ENCODE data around the gene GABRB3.

GRCh38 chr15:26690778-26691177 is 82.1 kb downstream of the GABRB3 start:
- TF ChIP-seq CTCF (IDR thresholded peaks at IDR 0.05): no peak
- TF ChIP-seq POLR2A (IDR thresholded peaks at IDR 0.05): no peak

Data from Peyer's patch (tissue), 4 donors.